GM12864 (cell line): ENCODE measurements around the gene A2M.

ENCODE experiments used
- DNase-seq: peaks from one replicate; pipeline ENCODE4 v3.0.0-alpha.2; 2011; ENCODE audit warnings: low read depth
- H3K4me3 ChIP-seq: 2 replicates; pipeline ENCODE4 v1.5.1; 2011; ENCODE audit warnings: mild to moderate bottlenecking, low read depth, low read length, control low read depth
- TF ChIP-seq, protein P1 (sequence below): IDR thresholded peaks from 2 replicates; pipeline ENCODE4 v1.5.1; 2011; ENCODE audit warnings: low read depth, mild to moderate bottlenecking, moderate library complexity, low read length, control low read depth, inconsistent platforms; ENCODE audit errors: missing control alignments

A2M gene

DNA sequence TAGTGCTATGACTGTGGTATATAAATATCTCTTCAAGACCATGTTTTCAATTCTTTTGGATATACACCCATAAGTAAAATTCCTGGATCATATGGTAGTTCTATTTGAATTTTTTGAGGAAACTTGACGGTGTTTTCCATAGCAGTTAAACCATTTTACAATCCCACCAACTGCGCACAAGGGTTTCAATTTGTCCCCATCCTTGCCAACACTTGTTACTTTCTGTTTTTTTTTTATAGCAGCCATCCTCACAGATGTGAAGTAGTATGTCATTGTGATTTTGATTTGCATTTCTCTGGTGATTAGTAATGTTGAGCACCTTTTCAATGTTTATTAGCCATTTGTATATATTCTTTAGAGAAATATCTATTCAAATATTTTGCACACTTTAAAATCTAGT lies 14.5 kb upstream of the A2M start:
- H3K4me3 ChIP-seq = no peak overlapping the region
- no peak for DNase-seq
- TF ChIP-seq, protein P1, sequence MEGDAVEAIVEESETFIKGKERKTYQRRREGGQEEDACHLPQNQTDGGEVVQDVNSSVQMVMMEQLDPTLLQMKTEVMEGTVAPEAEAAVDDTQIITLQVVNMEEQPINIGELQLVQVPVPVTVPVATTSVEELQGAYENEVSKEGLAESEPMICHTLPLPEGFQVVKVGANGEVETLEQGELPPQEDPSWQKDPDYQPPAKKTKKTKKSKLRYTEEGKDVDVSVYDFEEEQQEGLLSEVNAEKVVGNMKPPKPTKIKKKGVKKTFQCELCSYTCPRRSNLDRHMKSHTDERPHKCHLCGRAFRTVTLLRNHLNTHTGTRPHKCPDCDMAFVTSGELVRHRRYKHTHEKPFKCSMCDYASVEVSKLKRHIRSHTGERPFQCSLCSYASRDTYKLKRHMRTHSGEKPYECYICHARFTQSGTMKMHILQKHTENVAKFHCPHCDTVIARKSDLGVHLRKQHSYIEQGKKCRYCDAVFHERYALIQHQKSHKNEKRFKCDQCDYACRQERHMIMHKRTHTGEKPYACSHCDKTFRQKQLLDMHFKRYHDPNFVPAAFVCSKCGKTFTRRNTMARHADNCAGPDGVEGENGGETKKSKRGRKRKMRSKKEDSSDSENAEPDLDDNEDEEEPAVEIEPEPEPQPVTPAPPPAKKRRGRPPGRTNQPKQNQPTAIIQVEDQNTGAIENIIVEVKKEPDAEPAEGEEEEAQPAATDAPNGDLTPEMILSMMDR = no peak

DNA sequence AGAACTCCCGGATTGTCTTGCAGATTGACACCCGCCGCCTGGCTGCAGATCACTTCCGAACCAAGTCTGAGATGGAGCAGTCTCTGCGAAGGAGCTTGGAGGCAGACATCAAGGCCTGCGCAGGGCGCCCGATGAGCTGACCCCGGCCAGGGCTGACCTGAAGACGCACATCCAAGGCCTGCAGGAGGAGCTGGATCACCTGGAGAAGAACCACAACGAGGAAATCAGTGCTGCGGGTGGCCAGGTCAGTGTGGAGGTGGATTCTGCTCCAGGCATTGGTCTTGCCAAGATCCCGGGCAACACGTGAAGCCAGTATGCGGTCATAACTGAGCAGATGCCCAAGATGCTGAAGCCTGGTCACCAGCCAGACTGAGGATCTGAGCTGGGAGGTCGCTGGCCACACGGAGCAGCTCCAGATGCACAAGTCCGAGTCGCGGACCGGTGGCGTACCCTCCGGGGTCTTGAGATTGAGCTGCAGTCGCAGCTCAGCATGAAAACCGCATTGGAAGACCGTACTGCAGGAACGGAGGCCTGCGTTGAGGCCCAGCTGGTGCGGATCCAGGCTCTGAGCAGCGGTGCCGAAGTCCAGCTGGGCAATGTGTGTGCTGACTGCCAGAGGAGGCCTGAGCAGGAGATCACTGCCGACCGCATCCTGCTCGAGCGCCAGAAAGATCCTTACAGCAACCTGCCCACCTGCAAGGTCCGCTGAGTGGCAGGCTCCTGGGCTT lies 12.4 kb upstream of the A2M start:
- no peak overlapping the region for H3K4me3 ChIP-seq
- TF ChIP-seq, protein P1 = no peak
- DNase-seq = no peak

DNA sequence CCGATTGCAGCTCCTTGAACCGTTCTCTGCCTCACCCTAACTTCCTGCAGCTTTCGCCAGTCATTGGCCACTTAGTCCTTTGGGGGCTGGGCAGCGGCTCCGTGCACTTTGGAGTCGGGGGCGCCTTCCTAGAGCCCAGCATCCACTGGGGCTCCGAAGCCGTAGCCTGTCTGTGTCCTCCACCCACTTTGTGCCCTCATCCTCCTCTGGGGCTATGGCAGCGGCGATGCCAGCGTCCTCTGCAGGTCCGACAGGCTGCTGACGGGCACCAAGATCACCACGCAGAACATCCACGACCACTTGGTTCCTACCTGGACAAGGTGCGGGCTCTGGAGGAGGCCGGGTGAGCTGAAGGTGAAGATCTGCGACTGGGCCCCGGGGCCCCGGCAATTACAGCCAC lies 11.8 kb upstream of the A2M start:
- TF ChIP-seq, protein P1 = no peak
- no peak for DNase-seq
- no peak overlapping the region for H3K4me3 ChIP-seq

DNA sequence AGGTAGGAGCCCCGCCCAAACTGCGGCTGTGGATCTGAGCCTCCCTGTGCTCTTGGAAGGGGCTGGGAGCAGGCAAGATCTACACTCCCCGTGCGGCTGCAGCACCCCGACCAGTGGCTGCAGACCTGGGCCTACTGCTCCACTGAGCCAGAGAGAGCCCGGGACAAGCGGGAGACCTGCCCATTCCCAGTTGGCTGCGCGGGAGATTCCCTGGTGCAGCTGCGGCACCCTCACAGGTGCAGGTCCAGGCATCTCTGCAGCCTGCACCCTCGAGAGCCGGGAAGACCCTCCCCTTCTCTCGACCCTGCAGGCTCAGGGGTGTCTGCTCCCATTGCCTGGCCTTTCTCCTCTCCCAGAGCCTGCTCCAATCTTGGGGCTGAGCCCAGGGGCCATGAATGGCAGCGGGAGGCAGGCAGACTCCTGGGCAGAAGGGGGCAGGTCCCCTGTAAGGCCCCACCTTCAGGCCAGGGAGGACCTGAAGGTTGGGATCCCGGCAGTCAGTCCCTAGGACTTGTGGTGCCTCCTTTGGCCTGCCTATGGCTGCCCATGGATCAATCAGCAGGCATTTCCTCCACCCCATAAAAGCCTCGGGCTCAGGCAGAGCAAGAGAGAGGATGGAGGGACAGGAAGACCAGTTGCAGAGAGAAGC lies 8.8 kb upstream of the A2M start:
- TF ChIP-seq, protein P1 = no peak
- no peak for DNase-seq
- no peak overlapping the region for H3K4me3 ChIP-seq

DNA sequence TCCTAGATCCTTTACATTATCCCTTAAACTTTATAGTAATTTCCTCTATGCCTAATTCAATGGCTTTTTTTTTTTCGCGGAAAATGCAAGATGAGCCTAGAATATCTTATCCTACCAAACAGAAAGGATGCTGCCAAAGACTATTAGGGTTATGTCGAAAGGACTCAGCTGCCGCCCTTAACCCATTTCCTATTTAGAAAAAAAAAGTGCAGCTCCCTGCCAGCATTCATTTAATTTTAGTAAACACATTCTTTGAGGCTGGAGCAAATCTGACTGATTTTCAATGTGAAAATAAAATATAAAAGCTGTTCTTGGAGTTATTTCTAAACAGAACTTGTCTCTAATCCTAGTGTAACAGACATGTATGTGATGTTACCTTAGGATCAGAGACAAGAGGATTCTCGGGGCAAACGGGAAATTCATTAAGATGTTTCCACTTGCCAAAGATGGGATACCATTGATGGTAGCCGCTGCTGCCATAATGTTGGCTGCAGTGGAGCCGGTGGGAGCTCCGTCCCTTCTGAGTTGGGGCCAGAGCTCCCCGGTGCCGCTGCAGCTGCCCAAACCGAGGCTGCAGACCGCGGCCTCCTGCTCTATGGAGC lies 8.2 kb upstream of the A2M start:
- no peak for DNase-seq
- H3K4me3 ChIP-seq = no peak overlapping the region
- TF ChIP-seq, protein P1 = no peak

DNA sequence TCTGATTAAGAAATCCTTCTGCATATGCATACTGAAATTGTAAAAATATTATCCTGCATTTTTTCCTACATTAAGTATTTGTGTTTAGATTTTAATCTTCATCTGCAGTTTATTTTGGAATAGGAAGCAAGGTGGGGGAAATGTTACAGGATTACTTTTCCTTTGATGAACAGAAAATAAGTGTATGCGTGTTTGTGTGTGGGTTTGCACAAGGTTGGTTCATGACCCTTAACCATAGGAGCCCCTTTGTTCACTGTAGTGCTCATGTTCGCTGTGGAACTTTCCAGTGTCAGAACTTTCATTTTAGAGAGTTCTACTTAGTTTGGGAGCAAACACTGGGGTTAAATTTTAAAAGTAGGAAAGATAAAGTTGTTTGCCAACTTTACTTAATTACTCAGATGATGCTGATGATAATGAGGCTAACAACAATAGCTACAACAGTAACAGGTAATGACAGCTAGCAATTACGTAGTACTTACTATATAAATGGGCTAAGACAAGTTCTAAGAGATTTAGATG lies 6.4 kb upstream of the A2M start:
- TF ChIP-seq, protein P1 = no peak
- H3K4me3 ChIP-seq = no peak overlapping the region
- DNase-seq = no peak
